ENCODE data around the gene VMO1. TPM values are rescaled to one million over a fixed set of nuclear protein-coding genes. Genes with fewer than 3 reads are reported as not detected.
A peak's percentile ranks its signal among the peaks of the same experiment; 100 is the strongest.

Gene VMO1
- total RNA-seq, 1 experiment from 2014 or later = 1.2 TPM

DNA sequence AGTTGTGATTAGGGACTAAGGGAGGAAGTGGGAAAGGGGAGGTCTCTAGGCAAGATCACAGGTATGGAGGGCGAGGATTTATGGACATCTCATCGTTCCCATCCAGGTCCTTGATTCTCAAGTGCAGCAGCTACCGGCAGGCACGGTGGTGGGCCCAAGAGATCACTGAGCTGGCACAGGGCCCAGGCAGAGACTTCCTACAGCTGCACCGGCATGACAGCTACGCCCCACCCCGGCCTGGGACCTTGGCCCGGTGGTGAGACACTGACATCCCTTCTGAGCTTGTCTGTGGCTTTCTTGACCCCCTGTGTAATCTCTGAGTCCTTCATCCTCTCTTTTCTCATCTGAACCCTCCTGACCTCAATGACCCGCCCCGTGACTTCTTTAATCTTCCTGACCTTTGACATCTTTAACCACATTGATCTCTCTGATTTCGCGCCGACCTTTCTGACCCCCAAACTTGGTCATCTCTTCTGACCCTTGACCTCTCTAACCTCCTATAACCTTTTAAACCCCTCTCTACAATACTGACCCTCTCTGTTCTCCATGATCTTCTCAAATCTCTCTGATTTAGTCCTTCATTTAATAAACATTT lies 24.6 kb upstream of the VMO1 start (continued):
- TF ChIP-seq GRHL2 (CRISPR knock-in tag; IDR thresholded peaks at IDR 0.05; ENCODE audit: insufficient replicate concordance, severe bottlenecking) (no peak), SMAD3 (CRISPR knock-in tag; IDR thresholded peaks at IDR 0.05; ENCODE audit: borderline replicate concordance) (no peak), KAT7 (CRISPR knock-in tag; IDR thresholded peaks at IDR 0.05; ENCODE audit: borderline replicate concordance) (no peak), NFYB (CRISPR knock-in tag; conservative IDR thresholded peaks at IDR 0.05; ENCODE audit: low read depth) (no peak)
- TF ChIP-seq, protein P1, sequence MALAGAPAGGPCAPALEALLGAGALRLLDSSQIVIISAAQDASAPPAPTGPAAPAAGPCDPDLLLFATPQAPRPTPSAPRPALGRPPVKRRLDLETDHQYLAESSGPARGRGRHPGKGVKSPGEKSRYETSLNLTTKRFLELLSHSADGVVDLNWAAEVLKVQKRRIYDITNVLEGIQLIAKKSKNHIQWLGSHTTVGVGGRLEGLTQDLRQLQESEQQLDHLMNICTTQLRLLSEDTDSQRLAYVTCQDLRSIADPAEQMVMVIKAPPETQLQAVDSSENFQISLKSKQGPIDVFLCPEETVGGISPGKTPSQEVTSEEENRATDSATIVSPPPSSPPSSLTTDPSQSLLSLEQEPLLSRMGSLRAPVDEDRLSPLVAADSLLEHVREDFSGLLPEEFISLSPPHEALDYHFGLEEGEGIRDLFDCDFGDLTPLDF (CRISPR knock-in tag; IDR thresholded peaks at IDR 0.05) = no peak
- TF ChIP-seq, protein P2, sequence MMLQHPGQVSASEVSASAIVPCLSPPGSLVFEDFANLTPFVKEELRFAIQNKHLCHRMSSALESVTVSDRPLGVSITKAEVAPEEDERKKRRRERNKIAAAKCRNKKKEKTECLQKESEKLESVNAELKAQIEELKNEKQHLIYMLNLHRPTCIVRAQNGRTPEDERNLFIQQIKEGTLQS (CRISPR knock-in tag; conservative IDR thresholded peaks at IDR 0.05) = no peak
- TF ChIP-seq, protein P3, sequence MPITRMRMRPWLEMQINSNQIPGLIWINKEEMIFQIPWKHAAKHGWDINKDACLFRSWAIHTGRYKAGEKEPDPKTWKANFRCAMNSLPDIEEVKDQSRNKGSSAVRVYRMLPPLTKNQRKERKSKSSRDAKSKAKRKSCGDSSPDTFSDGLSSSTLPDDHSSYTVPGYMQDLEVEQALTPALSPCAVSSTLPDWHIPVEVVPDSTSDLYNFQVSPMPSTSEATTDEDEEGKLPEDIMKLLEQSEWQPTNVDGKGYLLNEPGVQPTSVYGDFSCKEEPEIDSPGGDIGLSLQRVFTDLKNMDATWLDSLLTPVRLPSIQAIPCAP (CRISPR knock-in tag; IDR thresholded peaks at IDR 0.05) = no peak

DNA sequence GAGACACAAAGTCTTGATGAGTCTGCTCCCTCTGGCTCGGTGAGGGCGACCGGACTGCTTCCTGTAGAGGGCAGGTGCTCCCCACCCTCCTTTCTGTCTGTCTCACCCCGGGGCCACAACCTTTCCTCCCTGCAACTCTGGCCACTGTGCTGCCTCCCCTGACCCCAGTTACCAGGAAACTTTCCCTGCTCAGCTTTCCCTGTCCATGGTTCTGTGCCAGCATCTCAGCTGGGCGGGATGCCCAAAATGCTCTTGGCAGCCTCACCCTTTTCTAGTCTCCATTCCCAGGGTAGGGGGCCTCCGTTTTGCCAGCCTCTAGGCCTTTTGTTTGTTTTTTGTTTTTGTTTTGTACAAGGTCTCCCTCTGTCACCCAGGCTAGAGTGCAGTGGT lies 22.2 kb upstream of the VMO1 start:
- no peak for DNase-seq (ENCODE audit: low spot score)
- H3K27ac Mint-ChIP-seq = no peak overlapping the region
- peaks cover 10% of the 10 kb centered on the region for H3K4me1 Mint-ChIP-seq
- peak overlapping the region; percentile 89 for H3K4me3 Mint-ChIP-seq
- H3K36me3 Mint-ChIP-seq = peaks cover 17% of the 10 kb centered on the region
- peaks cover 4% of the 10 kb centered on the region; the same call in 1 of the 2 replicates for H3K27me3 Mint-ChIP-seq (ENCODE audit: low read depth)
- ChIA-PET CTCF (interaction anchor here (1.0 to 3.7 kb wide), 3 partner anchors 13 to 91 kb away, joined by 3 to 27 read pairs (median 3); partner anchors contain the start of genes C17orf107, GLTPD2 and PSMB6), POLR2A (interaction anchor here (1.1 kb wide), 1 partner anchor 61 kb away, joined by 3 read pairs; no protein-coding TSS in a partner anchor)
- ATAC-seq = no peak
- TF ChIP-seq ELF4 (CRISPR knock-in tag; IDR thresholded peaks at IDR 0.05; ENCODE audit: low read depth) = no peak
- TF ChIP-seq, protein P4, sequence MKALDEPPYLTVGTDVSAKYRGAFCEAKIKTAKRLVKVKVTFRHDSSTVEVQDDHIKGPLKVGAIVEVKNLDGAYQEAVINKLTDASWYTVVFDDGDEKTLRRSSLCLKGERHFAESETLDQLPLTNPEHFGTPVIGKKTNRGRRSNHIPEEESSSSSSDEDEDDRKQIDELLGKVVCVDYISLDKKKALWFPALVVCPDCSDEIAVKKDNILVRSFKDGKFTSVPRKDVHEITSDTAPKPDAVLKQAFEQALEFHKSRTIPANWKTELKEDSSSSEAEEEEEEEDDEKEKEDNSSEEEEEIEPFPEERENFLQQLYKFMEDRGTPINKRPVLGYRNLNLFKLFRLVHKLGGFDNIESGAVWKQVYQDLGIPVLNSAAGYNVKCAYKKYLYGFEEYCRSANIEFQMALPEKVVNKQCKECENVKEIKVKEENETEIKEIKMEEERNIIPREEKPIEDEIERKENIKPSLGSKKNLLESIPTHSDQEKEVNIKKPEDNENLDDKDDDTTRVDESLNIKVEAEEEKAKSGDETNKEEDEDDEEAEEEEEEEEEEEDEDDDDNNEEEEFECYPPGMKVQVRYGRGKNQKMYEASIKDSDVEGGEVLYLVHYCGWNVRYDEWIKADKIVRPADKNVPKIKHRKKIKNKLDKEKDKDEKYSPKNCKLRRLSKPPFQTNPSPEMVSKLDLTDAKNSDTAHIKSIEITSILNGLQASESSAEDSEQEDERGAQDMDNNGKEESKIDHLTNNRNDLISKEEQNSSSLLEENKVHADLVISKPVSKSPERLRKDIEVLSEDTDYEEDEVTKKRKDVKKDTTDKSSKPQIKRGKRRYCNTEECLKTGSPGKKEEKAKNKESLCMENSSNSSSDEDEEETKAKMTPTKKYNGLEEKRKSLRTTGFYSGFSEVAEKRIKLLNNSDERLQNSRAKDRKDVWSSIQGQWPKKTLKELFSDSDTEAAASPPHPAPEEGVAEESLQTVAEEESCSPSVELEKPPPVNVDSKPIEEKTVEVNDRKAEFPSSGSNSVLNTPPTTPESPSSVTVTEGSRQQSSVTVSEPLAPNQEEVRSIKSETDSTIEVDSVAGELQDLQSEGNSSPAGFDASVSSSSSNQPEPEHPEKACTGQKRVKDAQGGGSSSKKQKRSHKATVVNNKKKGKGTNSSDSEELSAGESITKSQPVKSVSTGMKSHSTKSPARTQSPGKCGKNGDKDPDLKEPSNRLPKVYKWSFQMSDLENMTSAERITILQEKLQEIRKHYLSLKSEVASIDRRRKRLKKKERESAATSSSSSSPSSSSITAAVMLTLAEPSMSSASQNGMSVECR (CRISPR knock-in tag; IDR thresholded peaks at IDR 0.05; ENCODE audit: borderline replicate concordance) = no peak
- TF ChIP-seq SOX15 (CRISPR knock-in tag; IDR thresholded peaks at IDR 0.05) = no peak
- TF ChIP-seq ZNF396 (CRISPR knock-in tag; IDR thresholded peaks at IDR 0.05; ENCODE audit: borderline replicate concordance) = no peak
- TF ChIP-seq GABPB1 (CRISPR knock-in tag; IDR thresholded peaks at IDR 0.05) = no peak
- TF ChIP-seq JAZF1 (CRISPR knock-in tag; IDR thresholded peaks at IDR 0.05) = no peak
- TF ChIP-seq SP1 (CRISPR knock-in tag; conservative IDR thresholded peaks at IDR 0.05) = no peak
- TF ChIP-seq, protein P5, sequence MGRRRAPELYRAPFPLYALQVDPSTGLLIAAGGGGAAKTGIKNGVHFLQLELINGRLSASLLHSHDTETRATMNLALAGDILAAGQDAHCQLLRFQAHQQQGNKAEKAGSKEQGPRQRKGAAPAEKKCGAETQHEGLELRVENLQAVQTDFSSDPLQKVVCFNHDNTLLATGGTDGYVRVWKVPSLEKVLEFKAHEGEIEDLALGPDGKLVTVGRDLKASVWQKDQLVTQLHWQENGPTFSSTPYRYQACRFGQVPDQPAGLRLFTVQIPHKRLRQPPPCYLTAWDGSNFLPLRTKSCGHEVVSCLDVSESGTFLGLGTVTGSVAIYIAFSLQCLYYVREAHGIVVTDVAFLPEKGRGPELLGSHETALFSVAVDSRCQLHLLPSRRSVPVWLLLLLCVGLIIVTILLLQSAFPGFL (CRISPR knock-in tag; IDR thresholded peaks at IDR 0.05; ENCODE audit: borderline replicate concordance) = no peak
- TF ChIP-seq, protein P3 (CRISPR knock-in tag; IDR thresholded peaks at IDR 0.05) = no peak
- no peak for TF ChIP-seq NFE2L1 (CRISPR knock-in tag; IDR thresholded peaks at IDR 0.05)
- H3K9me3 Mint-ChIP-seq = no peaks in the 10 kb centered on the region
